GM12801 (cell line): ENCODE data around the gene PNMA6F.

Experiments used
- TF ChIP-seq, protein P1 (sequence below): IDR thresholded peaks from one replicate; pipeline ENCODE4 v1.5.1; 2011; ENCODE audit warnings: control low read depth; ENCODE audit not compliant: insufficient read length; ENCODE audit errors: extremely low read depth

PNMA6F gene

DNA sequence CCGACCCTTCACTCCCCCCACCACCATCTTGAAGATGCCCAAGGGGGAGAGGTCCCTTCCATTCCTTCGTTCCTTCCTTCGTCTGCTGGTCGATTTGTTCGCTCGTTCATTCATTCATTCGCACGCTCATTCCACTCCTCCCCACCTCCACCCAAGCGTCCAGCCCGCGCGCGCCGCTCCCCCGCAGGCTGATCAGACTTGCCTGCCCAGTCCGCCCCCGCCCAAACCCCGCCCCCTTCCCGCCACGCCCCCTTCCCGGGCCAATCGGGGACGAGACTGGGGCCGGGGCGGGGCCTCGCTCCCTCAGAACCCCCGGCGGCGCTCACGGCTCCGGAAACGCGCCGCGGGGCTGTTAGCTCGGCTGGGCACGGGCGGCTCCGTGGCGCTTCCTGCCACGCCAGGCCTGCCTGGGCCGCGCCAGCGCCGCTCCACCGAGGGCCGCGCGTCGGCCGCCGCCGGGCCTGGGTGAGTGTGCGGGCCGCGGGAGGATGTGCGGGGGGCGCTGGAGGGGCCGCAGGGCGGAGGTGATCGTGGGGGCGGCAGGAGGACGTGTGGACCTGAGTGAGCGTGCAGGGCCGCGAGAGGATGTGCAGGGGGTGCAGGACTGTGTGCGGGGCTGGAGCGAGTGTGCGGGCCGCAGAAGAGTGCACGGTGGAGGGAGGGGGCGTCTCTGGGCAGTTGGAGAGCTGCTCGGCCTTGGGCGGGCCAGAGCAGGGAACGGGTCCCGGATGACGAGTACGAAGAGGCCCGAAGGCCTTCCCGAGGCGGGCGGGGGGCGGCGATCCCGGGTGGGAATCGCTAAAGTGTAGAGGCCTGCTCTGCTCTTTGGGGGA, 12.5 kb upstream of the PNMA6F start, which contains the start of gene ZNF275:
Gene ZNF275 (plus strand): TSS at position 333 of the 833 bp plus-strand sequence. CDS start 2,527 bp downstream, outside the sequence.
- TF ChIP-seq, protein P1, sequence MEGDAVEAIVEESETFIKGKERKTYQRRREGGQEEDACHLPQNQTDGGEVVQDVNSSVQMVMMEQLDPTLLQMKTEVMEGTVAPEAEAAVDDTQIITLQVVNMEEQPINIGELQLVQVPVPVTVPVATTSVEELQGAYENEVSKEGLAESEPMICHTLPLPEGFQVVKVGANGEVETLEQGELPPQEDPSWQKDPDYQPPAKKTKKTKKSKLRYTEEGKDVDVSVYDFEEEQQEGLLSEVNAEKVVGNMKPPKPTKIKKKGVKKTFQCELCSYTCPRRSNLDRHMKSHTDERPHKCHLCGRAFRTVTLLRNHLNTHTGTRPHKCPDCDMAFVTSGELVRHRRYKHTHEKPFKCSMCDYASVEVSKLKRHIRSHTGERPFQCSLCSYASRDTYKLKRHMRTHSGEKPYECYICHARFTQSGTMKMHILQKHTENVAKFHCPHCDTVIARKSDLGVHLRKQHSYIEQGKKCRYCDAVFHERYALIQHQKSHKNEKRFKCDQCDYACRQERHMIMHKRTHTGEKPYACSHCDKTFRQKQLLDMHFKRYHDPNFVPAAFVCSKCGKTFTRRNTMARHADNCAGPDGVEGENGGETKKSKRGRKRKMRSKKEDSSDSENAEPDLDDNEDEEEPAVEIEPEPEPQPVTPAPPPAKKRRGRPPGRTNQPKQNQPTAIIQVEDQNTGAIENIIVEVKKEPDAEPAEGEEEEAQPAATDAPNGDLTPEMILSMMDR: no peak

GRCh38 chrX:153333266-153333665, 11.7 kb upstream of the PNMA6F start:
- TF ChIP-seq, protein P1: no peak

GRCh38 chrX:153327561-153327960, 6.0 kb upstream of the PNMA6F start:
- TF ChIP-seq, protein P1: no peak

GRCh38 chrX:153320555-153321184, 897 bp downstream of the PNMA6F start:
- TF ChIP-seq, protein P1: no peak

GRCh38 chrX:153319295-153320046, 2.1 kb downstream of the PNMA6F start:
- TF ChIP-seq, protein P1: no peak

GRCh38 chrX:153318811-153319210, 2.8 kb downstream of the PNMA6F start:
- TF ChIP-seq, protein P1: no peak
